Esophagus muscularis mucosa (tissue), 4 donors: Measurements from ENCODE around the gene PPP1R12C.

Source experiments
- EP300 ChIP-seq: sonication (generic); formaldehyde crosslinking; IDR thresholded peaks from one replicate; pipeline ENCODE4 v1.6.1; 2017; ENCODE audit warnings: antibody characterized with exemption
- POLR2A ChIP-seq: fragments of 450-650 bp; IDR thresholded peaks from one replicate; pipeline ENCODE4 v1.6.1; 2017; ENCODE audit warnings: antibody characterized with exemption, moderate library complexity, mild to moderate bottlenecking, low read depth
- TF ChIP-seq, protein P1 (sequence below), 3 experiments: fragments of 200-600 bp in 2 of 3; fragments of 450-650 bp in 1 of 3; sonication (generic) in 2 of 3; IDR thresholded peaks; one replicate each; pipeline ENCODE4 v1.5.1; 2017 to 2019; ENCODE audit warnings: antibody characterized with exemption in 3 of 3, mild to moderate bottlenecking in 2 of 3, moderate library complexity in 1 of 3

DNA sequence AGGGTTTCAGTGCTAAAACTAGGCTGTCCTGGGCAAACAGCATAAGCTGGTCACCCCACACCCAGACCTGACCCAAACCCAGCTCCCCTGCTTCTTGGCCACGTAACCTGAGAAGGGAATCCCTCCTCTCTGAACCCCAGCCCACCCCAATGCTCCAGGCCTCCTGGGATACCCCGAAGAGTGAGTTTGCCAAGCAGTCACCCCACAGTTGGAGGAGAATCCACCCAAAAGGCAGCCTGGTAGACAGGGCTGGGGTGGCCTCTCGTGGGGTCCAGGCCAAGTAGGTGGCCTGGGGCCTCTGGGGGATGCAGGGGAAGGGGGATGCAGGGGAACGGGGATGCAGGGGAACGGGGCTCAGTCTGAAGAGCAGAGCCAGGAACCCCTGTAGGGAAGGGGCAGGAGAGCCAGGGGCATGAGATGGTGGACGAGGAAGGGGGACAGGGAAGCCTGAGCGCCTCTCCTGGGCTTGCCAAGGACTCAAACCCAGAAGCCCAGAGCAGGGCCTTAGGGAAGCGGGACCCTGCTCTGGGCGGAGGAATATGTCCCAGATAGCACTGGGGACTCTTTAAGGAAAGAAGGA lies 2.8 kb downstream of the PPP1R12C start:
- TF ChIP-seq, protein P1, sequence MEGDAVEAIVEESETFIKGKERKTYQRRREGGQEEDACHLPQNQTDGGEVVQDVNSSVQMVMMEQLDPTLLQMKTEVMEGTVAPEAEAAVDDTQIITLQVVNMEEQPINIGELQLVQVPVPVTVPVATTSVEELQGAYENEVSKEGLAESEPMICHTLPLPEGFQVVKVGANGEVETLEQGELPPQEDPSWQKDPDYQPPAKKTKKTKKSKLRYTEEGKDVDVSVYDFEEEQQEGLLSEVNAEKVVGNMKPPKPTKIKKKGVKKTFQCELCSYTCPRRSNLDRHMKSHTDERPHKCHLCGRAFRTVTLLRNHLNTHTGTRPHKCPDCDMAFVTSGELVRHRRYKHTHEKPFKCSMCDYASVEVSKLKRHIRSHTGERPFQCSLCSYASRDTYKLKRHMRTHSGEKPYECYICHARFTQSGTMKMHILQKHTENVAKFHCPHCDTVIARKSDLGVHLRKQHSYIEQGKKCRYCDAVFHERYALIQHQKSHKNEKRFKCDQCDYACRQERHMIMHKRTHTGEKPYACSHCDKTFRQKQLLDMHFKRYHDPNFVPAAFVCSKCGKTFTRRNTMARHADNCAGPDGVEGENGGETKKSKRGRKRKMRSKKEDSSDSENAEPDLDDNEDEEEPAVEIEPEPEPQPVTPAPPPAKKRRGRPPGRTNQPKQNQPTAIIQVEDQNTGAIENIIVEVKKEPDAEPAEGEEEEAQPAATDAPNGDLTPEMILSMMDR (IDR thresholded peaks at IDR 0.05), result no peak
- TF ChIP-seq POLR2A (no peak), EP300 (no peak)
